Type B pancreatic cell (in vitro differentiated cells): Measurements from ENCODE around the gene APAF1. TPM values are rescaled to one million over a fixed set of nuclear protein-coding genes. Genes with fewer than 3 reads are reported as not detected.

Source experiments
- DNase-seq: peaks from one replicate; pipeline ENCODE4 v3.0.0; 2021; ENCODE audit warnings: mixed read lengths; ENCODE audit not compliant: unreplicated experiment; ENCODE audit errors: extremely low spot score
- H3K27ac Mint-ChIP-seq: 2 replicates; pipeline ENCODE4 v1.8.0; 2021; ENCODE audit warnings: mild to moderate bottlenecking, mixed read lengths
- H3K27me3 Mint-ChIP-seq: 2 replicates; pipeline ENCODE4 v1.8.0; 2021; ENCODE audit warnings: mixed read lengths
- H3K36me3 Mint-ChIP-seq: 2 replicates; pipeline ENCODE4 v1.8.0; 2021; ENCODE audit warnings: mixed read lengths
- H3K4me1 Mint-ChIP-seq: one replicate; pipeline ENCODE4 v1.8.0; 2021; ENCODE audit warnings: mixed read lengths; ENCODE audit not compliant: unreplicated experiment
- H3K4me3 Mint-ChIP-seq: 2 replicates; pipeline ENCODE4 v1.8.0; 2021; ENCODE audit warnings: mild to moderate bottlenecking, mixed read lengths
- H3K9me3 Mint-ChIP-seq: 2 replicates; pipeline ENCODE4 v1.8.0; 2021; ENCODE audit warnings: mixed read lengths
- CTCF ChIP-seq: fragments of 200-600 bp; sonication (generic); conservative IDR thresholded peaks from 2 replicates; pipeline ENCODE4 v1.5.0; 2021; ENCODE audit warnings: antibody characterized with exemption, mild to moderate bottlenecking
- total RNA-seq: library from RNA; stranded (reverse); gene quantifications from 2 replicates; pipeline ENCODE4 v1.2.1, GENCODE V29; 2021; ENCODE audit warnings: low replicate concordance

Gene APAF1
- total RNA-seq, 1 donor from 2014 or later: 21.7 TPM

DNA sequence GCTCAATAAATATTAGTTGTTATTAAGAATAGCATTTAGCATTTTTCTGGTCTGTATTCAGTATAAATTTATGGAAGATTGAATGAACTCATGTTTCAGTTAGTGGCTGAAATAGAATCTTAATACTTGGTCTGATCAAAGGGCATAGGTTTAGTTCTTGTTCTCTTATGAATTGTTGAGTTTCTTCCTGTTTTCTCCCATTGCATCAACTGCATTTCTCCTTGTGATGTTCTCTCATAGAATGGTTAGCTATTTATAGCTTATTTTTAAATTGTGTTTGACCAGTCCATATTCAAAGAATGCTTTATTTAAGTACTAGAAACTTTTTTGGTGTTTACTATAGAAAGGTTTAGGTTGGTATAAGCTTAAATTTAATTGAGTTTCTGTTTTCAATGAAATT is 29.8 kb downstream of the APAF1 start:
- TF ChIP-seq CTCF: no peak
- no peaks in the 10 kb centered on the region for H3K4me1 Mint-ChIP-seq

GRCh38 chr12:98678236-98678945 is 33.3 kb downstream of the APAF1 start:
- Mint-ChIP-seq H3K27ac (no peak overlapping the region), H3K4me3 (no peak overlapping the region), H3K36me3 (peaks cover 16% of the 10 kb centered on the region), H3K9me3 (no peaks in the 10 kb centered on the region), H3K27me3 (no peaks in the 10 kb centered on the region), H3K4me1 (no peaks in the 10 kb centered on the region)
- no peak for TF ChIP-seq CTCF
- no peak for DNase-seq

More for the DNA sequence above, 29.8 kb downstream of the APAF1 start:
- no peaks in the 10 kb centered on the region for H3K9me3 Mint-ChIP-seq
- no peak overlapping the region for H3K27ac Mint-ChIP-seq
- H3K27me3 Mint-ChIP-seq: no peaks in the 10 kb centered on the region
- peaks cover 14% of the 10 kb centered on the region for H3K36me3 Mint-ChIP-seq
- DNase-seq: no peak
- no peak overlapping the region for H3K4me3 Mint-ChIP-seq

GRCh38 chr12:98678946-98679610 is 34.0 kb downstream of the APAF1 start:
- Mint-ChIP-seq H3K4me3 (no peak overlapping the region), H3K36me3 (peaks cover 16% of the 10 kb centered on the region), H3K4me1 (no peaks in the 10 kb centered on the region), H3K27me3 (no peaks in the 10 kb centered on the region), H3K27ac (no peak overlapping the region), H3K9me3 (no peaks in the 10 kb centered on the region)
- no peak for DNase-seq
- no peak for TF ChIP-seq CTCF

DNA sequence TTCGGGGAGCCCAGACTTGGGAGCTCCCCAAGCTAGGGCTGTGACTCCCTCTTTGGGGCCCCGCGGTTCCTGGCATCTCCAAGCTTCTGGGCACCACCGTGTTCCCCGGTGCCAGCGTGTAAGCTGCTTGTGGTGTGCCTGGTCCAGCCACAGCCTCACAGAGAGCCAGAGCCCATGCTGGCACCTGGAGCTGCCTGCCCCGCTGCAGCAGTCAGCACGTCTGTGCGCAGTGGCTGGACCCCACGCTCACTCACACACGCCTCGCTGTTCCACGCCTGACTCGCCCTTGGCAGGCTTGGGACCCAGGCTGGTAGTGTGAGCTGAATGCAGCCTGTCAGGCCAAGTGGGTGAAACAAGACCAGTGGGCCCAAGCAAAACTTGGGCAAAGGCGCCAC is 34.5 kb downstream of the APAF1 start:
- no peak for TF ChIP-seq CTCF
- Mint-ChIP-seq H3K36me3 (peaks cover 17% of the 10 kb centered on the region), H3K27ac (no peak overlapping the region), H3K4me1 (no peaks in the 10 kb centered on the region), H3K4me3 (no peak overlapping the region), H3K9me3 (no peaks in the 10 kb centered on the region), H3K27me3 (no peaks in the 10 kb centered on the region)
- no peak for DNase-seq

DNA sequence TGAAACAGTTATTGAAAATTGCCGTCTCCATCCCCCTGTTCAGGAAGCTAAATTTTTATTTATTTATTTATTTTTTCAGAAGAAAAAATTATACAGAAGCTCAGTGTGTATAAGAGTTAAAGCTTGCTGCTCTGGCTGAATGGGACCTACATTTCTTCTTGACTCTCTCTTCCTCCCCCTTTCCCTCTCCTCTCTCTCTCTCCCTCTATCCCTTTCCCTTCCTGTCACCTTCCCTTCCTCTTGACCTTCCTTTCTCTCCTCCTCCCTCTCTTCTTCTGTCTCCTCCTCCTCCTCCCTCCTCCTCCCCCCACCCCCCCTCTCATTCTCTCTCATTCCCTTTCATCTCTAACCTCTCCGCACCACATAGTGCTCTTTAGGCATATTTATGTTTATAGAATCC is 39.1 kb downstream of the APAF1 start:
- Mint-ChIP-seq H3K4me1 (no peaks in the 10 kb centered on the region), H3K27ac (no peak overlapping the region), H3K27me3 (no peaks in the 10 kb centered on the region), H3K4me3 (no peak overlapping the region), H3K36me3 (peaks cover 33% of the 10 kb centered on the region), H3K9me3 (no peaks in the 10 kb centered on the region)
- no peak for TF ChIP-seq CTCF
- DNase-seq: no peak
